DND-41 (cell line): Measurements from ENCODE around the gene SMG6.

Experiments used
- CTCF ChIP-seq: IDR thresholded peaks from 2 replicates; pipeline ENCODE4 v1.5.1; 2012; ENCODE audit warnings: borderline replicate concordance, low read length, moderate library complexity, mild to moderate bottlenecking; ENCODE audit not compliant: poor library complexity, severe bottlenecking; ENCODE audit errors: extremely low read depth
- EZH2 ChIP-seq: IDR thresholded peaks from 3 replicates; pipeline ENCODE4 v1.6.1; 2012; ENCODE audit warnings: borderline replicate concordance, low read depth, mild to moderate bottlenecking, moderate library complexity, low read length, inconsistent platforms; ENCODE audit not compliant: severe bottlenecking

- TF ChIP-seq CTCF (no peak), EZH2 (no peak)
Observed at GRCh38 chr17:2063261-2064146, 240.1 kb downstream of the SMG6 start.
